HG03095 (cell line): ENCODE data around the gene ALDH3B2.
"Not testable (repeated sequence)": the region's sequence is repeated elsewhere in the genome, so short reads cannot be mapped to it uniquely, and the experiment has no call there.

Experiments
- ATAC-seq: cut with Tn5 transposase; IDR thresholded peaks from one replicate; pipeline ENCODE4 v1.9.1; 2021; ENCODE audit warnings: moderate library complexity; ENCODE audit not compliant: unreplicated experiment

Gene ALDH3B2

DNA sequence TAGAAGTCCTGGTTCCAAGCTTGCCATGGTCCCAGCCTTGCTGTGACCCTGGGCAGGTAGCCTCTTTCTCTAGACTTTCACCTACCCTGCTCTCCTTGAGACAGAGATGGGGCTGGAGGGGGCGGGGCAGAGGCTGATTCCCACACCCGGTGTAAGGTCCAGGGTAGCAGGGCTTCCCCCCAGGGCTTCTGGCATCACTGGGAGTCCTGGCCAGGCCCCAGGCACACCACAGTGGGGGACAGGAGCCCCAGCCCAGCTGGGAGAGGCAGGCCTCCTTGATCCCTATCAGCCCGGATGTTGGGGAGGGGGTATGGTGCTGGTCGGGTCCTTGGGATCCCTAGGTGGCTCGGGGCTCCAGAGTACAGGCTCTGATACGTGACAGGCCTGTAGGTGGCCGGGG, 43.0 kb downstream of the ALDH3B2 start:
- no peak for ATAC-seq

DNA sequence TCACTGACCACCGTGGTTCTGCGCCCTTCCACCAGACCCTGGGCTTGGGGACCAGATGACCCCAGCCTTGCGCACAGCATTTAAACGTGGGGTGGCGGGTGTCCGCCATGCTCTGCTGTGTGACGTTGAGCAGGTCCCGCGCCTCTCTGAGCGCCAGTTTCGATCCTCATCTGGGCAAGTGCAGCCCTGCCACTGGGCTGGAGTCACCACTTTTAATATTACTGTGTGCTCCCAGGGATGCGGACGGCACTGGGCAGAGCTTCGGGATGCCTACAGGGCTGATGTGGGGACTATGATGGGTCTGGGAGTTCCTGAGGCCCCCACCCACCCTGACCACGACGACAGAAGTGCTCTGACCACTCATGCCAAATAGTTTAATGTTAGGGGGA, 43.5 kb downstream of the ALDH3B2 start:
- ATAC-seq: no peak

DNA sequence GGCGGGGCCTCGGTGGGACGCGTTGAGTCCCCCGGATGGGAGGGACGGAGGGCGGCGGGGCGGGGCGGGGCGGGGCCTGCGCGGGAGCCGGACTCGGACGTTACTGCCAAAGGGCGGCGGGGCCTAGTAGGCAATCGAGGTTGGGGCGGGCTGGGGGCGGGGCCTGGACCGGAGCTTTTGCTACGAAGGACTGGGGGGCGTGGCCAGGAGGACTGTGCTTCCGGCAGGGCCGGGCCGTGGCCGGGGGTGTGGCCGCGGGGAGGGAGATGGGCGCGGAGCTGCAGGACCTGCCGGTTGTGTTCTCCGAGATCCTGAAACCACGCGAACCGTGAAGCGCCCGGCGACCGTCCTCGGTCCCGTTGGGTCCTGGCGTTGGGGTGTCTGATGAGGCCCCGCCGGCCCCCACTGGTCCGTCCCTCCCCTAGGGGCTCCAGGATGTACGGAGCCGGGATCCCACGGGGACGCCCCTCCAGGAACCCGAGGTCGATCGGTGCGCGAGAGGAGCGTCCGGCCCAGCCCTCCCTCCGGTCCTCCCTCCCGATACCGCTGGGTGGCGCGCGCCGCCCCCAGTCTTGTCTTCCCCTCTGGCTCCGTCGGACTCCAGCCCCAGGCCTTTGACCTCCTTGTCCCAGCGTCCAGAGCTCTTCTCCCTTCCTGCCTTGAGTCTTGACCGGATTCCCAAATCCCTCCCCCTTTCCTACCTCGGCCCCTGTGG, 44.0 kb downstream of the ALDH3B2 start:
- peak; percentile 47 for ATAC-seq

DNA sequence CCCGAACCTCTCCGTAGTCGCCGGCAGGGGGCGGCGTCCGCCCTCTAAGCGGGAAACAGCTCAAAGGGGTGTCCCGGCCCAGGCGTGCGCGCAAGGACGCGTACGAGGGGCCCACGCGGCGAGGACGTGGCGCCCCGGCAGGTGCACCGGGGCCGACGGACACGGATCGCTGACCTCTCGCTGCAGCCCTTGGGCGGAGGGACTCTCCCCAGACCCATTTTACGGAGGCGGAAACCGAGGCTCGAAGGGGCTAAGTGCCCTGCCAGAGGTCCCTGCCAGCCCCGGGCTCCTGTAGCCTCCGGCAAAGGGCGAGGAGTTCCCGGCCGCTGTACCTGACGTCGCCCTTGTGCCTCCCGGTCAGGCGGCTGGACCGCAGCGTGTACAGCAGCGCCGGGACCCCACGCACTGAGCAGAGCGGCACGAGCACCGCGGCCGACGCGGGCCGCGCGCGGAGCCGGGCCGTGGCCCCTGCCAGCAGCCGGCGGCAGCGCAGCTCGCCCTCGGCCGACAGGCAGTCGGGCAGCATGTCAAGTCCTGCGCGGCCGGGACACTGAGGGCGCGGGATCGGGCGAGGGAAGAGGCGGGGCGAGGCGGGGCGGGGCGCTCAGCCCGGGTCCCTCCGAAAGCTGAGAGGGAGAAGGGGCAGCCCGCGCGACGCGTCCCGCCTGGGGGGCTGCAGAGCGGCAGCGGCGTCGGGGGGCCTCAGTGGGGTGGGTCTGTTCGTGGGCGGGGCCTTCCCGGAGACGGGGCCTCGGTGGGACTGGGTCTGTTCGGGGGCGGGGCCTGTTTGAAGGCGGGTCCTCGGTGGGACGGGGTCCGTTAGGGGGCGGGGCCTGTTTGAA, 44.8 kb downstream of the ALDH3B2 start, which contains the start of gene NUDT8:
NUDT8 (minus strand) TSS at position 552 of the 842 bp plus-strand sequence; CDS start at position 526, 26 bp downstream.
- ATAC-seq: peak; percentile 43

DNA sequence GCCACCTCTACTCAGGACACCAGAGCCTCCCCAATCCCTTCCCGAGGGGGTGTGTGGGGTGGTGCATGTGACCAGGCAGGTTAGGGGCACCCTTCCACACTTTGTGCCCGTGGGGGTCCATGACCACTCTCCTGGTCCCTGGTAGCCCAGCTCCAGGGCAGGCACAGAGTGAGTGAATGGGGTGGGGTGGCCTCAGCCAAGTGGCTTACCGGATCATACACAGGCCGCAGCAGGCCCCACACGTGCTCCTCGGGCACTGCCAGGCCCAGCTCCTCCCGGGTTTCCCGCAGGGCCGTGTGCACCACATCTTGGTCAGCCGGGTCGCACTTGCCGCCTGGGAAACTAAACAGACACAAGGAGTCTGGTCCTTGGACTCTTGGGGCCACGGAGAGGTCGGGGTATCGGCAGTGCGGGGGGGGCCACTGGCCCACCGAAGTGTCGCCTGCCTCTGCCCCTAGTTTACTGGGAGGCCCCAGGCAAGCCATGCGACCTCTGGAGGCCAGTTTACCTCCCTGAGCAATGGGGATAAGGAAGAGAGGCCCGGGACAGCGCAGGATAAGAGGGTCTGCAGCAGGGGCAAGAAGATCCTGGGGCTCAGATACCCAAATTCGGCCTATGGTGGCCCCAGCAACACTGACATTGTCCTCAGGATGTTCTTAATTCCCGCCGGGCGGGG, 45.6 kb downstream of the ALDH3B2 start:
- no peak for ATAC-seq

DNA sequence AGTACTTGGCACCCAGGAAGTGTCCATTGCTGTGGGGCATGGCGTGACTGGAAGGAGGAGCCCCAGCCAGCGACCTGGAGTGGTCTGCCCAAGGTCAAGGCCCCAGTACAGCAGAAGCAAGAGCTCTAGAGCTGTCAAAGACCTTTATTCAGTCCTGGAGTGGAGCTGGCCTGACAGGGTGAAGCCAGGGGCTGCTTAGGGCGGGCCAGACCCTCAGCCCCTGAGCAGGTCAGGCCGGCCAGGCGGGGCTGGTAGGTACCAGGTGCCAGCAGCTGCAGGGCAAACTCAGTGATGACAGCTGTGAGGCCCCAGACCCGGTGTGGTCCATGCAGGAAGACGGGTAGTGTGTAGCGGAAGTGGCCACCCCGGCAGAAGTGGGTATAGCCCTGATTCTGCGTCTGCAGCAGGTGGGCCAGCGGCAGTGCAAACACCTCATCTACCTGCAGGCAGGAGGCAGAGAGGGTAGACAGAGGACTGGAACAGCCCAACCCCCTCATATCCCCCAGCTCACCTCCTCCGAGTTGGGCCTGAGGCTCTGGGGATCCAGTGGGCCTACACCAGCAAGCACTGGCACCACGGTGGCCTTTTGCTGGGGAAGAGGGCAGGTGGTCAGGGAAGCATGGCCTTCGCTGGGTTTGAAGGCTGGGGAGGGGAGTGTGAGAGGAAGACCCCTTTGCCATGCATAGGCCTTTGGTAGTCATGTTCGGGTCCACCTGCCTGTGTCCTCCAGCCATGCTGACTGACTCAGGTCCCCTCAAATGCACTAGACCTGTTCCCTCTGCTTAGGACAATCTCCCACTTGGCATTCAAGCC, 46.4 kb downstream of the ALDH3B2 start:
- ATAC-seq: no peak

DNA sequence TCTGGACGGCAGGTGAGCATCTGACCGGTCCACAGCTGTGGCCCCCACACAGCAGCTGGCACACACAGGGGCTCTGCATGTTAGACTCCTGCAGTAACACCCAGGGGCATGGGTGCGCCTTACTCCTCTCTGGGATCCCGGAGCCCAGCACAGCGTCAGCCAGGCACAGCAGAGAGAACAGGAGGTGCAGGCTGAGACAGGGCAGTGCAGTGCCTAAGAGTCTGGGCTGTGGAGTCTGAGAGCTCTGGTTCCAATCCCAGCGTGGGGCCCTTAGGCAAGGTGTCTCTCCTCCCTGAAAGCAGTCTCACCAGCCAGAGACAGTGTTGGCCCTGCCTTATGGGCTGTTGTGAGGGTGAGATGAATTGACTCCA, 47.0 kb downstream of the ALDH3B2 start:
- no peak for ATAC-seq

DNA sequence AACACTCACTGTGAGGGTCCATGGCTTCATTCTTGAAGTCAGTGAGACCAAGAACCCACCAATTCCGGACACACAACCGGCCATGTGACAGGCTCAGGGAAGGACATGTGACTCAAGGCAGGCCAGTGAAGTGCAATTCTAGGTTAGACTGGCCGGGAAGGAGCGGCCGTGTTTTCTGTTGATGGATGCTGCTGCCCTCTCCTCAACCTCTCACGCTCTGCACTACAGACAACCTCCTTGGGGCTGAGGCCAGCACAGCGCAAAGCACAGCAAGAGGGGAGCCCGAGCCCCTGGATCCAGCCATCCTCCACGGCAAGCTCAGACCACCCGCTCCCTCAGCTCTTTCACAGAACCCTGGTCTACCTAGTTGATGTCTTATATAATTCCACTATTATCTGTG, 47.5 kb downstream of the ALDH3B2 start:
- no peak for ATAC-seq

DNA sequence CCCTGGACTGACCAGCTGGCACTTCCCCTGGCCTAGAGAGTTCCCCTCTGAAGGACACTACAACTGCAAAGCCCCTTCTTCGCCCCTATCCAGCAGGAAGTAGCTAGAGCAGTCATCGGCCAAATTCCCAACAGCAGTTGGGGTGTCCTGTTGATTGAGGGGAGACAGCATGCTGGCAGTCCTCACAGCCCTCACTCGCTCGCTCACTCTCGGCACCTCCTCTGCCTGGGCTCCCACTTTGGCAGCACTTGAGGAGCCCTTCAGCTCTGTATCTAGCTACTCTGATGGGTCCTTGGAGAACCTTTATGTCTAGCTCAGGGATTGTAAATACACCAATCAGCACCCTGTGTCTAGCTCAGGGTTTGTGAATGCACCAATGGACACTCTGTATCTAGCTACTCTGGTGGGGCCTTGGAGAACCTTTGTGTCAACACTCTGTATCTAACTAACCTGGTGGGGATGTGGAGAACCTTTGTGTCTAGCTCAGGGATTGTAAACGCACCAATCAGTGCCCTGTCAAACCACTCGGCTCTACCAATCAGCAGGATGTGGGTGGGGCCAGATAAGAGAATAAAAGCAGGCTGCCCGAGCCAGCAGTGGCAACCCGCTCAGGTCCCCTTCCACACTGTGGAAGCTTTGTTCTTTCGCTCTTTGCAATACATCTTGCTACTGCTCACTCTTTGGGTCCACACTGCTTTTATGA, 48.1 kb downstream of the ALDH3B2 start:
- not testable (repeated sequence) for ATAC-seq

DNA sequence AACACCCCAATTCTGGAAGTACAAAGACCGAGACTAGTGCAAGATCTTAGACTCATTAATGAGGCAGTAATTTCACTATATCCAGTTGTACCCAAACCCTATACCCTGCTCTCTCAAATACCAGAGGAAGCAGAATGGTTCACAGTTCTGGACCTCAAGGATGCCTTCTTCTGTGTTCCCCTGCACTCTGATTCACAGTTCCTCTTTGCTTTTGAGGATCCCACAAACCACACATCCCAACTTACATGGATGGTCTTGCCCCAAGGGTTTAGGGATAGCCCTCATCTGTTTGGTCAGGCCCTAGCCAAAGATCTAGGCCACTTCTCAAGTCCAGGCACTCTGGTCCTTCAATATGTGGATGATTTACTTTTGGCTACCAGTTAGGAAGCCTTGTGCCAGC, 50.6 kb downstream of the ALDH3B2 start:
- not testable (repeated sequence) for ATAC-seq

DNA sequence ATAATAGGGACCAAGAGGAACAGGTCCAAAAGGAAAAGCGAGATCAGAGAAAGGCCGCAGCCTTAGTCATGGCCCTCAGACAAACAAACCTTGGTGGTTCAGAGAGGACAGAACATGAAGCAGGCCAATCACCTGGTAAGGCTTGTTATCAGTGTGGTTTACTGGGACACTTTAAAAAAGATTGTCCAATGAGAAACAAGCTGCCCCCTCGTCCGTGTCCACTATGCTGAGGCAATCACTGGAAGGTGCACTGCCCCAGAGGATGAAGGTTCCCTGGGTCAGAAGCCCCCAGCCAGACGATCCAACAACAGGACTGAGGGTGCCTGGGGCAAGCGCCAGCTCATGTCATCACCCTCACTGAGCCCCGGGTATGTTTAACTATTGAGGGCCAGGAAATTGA, 51.5 kb downstream of the ALDH3B2 start:
- ATAC-seq: not testable (repeated sequence)

DNA sequence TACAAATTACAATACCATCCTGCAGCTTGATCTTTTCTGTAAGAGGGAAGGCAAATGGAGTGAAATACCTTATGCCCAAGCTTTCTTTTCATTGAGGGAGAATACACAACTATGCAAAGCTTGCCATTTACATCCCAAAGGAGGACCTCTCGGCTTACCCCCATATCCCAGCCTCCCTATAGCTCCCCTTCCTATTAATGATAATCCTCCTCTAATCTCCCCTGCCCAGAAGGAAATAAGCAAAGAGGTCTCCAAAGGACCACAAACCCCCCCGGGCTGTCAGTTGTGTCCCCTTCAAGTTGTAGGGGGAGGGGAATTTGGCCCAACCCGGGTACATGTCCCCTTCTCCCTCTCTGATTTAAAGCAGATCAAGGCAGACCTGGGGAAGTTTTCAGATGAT, 52.5 kb downstream of the ALDH3B2 start:
- ATAC-seq: not testable (repeated sequence)

DNA sequence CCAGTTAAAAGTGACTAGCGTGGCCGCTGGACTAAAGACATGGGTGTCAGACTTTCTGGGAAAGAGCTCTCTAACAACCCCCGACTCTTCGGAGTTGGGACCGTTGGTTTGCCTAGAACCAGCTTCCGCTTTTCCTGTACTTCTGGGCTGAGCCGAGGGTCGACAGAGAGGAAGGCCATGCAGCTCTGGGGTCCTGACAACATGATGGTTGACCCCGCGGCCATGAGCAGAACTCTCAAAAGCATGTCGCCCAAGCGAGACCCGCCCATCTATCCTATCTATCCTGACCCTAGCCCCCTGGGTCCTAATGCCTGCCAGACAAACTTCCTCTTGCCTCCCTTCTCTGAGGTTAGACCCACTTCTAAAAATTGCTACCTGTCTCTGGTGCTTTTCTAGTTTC, 53.8 kb downstream of the ALDH3B2 start:
- not testable (repeated sequence) for ATAC-seq

DNA sequence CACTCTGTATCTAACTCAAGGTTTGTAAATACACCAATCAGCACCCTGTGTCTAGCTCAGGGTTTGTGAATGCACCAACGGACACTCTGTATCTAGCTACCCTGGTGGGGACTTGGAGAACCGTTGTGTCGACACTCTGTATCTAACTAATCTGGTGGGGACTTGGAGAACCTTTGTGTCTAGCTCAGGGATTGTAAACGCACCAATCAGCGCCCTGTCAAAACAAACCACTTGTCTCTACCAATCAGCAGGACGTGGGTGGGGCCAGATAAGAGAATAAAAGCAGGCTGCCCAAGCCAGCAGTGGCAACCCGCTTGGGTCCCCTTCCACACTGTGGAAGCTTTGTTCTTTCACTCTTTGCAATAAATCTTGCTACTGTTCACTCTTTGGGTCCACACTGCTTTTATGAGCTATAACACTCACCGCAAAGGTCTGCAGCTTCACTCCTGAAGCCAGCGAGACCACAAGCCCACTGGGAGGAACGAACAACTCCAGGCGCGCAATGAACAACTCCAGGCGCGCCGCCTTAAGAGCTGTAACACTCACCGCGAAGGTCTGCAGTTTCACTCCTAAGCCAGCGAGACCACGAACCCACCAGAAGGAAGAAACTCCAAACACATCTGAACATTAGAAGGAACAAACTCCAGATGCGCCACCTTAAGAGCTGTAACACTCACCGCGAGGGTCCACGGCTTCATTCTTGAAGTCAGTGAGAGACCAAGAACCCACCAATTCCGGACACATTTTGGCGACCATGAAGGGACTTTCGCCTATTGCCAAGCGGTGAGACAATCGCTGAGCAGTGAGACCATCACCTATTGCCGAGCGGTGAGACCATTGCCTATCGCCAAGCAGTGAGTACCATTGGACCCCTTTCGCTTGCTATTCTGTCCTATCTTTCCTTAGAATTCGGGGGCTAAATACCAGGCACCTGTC, 54.5 kb downstream of the ALDH3B2 start:
- ATAC-seq: not testable (repeated sequence)

DNA sequence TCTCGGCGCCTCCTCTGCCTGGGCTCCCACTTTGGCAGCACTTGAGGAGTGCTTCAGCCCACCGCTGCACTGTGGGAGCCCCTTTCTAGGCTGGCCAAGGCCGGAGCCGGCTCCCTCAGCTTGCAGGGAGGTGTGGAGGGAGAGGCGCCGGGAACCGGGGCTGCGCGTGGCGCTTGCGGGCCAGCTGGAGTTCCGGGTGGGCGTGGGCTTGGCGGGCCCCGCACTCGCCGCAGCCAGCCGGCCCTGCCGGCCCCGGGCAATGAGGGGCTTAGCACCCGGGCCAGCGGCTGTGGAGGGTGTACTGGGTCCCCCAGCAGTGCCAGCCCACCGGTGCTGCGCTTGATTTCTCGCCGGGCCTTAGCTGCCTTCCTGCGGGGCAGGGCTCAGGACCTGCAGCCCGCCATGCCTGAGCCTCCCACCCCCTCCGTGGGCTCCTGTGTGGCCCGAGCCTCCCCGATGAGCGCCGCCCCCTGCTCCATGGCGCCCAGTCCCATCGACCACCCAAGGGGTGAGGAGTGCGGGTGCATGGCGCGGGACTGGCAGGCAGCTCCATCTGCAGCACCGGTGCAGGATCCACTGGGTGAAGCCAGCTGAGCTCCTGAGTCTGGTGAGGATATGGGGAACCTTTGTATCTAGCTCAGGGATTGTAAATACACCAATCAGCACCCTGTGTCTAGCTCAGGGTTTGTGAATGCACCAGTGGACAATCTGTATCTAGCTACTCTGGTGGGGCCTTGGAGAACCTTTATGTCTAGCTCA, 55.3 kb downstream of the ALDH3B2 start:
- not testable (repeated sequence) for ATAC-seq

DNA sequence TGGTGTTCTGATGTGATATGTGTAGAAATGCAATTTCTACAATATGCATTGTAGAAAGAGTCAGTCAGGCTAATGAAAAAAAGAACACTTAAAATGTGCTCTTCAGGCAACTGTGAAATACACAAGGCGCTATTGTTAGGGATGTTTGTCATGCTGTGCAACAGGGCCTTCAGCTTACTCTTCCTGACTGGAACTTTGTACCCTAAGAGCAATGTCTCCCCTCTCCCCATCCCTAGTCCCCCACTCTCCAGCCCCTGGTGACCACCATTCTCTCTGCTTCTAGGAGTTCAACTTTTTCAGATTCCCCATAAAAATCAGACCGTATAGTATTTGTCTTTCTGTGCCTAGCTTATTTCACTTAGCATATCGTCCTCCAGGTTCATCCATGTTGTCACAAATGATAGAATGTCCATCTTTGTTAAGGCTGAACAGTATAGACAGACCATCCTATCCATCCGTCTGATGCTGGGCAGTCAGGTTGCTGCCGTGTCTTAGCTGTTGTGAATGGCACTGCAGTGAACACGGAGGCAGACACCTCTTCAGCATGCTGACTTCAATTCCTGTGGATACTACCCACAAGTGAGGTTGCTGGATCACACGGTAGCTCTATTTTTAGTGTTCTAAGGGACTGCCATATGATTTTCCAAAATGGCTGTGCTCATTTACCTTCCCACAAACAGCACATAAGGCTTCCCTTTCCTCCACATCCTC, 57.0 kb downstream of the ALDH3B2 start:
- ATAC-seq: no peak

DNA sequence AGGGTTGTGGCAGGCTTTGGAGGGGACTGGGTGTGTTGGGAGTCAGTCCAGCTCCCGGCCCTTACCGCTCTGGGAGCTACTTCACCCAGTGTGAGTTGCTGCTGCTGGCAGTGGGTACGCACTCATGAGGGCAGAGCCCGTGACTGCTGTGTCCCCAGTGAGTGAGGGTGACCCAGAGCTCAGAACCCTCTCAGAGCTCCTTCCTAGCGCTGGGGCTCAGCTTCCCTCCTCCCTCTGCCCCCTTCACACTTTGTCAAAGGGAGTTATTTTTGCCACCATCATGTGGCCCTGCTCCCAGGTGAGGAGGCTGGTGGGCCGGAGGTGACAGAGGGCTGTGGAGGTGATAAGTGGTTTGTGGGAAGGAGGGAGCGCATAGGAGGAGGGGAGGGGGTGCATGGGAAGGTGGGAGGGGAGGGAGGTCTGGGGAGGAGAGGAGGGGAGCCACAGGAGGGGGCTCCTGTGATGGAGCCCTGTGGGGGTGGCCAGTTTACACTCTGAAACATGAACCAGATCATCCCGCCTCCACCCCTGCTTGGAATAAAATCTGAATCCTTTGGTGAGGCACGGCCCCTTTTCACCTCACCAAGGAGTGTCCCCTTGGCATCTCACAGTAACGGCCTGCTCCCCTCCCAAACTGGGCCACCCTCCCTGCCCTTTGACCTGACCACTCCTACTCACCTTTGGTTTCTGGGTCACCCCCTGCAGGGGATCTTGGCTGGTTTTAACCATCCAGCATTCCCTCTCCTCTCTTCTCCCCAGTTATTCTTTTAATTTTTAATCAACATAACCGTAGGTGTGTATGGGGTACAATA, 57.8 kb downstream of the ALDH3B2 start:
- ATAC-seq: no peak
